B cell (primary cell): ENCODE data around the gene S100A10. TPM values are rescaled to one million over a fixed set of nuclear protein-coding genes. Genes with fewer than 3 reads are reported as not detected.

ENCODE experiments used
- ATAC-seq: fragments of 200-7000 bp; cut with Tn5 transposase; one replicate; pipeline ENCODE4 v1.10.0; 2021; ENCODE audit warnings: low read depth, mild to moderate bottlenecking, moderate number of reproducible peaks, moderate library complexity
- CTCF ChIA-PET: fragments of 350-600 bp; sonication (Branson Sonifier 250); formaldehyde crosslinking; loops from one replicate; lab custom pipeline; 2021; ENCODE audit warnings: antibody characterized with exemption, inconsistent platforms; lab: Charles Lee
- POLR2A ChIA-PET: fragments of 350-600 bp; sonication (Branson Sonifier 250); formaldehyde crosslinking; loops from one replicate; lab custom pipeline; 2021; ENCODE audit warnings: antibody characterized with exemption; lab: Charles Lee
- DNase-seq: peaks from one replicate; pipeline ENCODE4 v3.0.0; 2013
- H2AFZ ChIP-seq: 2 replicates; pipeline ENCODE4 v1.6.1; 2012; ENCODE audit warnings: mild to moderate bottlenecking, low read depth, low read length; ENCODE audit not compliant: insufficient read depth, poor library complexity, severe bottlenecking
- H3K27ac ChIP-seq, 2 donors: 1 replicate in 1 of 2; 2 replicates in 1 of 2; pipeline ENCODE4 v1.5.1; 2012 to 2013; ENCODE audit warnings: low read length in 2 of 2, mild to moderate bottlenecking in 2 of 2, moderate library complexity in 1 of 2
- H3K27me3 ChIP-seq, 4 experiments: fragments of 200-600 bp in 1 of 4; sonication (generic) in 1 of 4; replicated peaks in 1 of 4; 1 replicate in 2 of 4; 2 replicates in 2 of 4; pipeline versions ENCODE4 v1.6.1 to v1.7.0; 2013 to 2016; ENCODE audit warnings: low read length in 3 of 4, mild to moderate bottlenecking in 2 of 4, mixed read lengths in 1 of 4, moderate library complexity in 1 of 4; ENCODE audit not compliant: insufficient read depth in 4 of 4, control insufficient read depth in 3 of 4; ENCODE audit errors: control extremely low read depth in 1 of 4
- H3K36me3 ChIP-seq, 2 experiments: replicated peaks in 1 of 2; 1 replicate in 1 of 2; 2 replicates in 1 of 2; pipeline versions ENCODE4 v1.6.1 to v1.7.1; 2013; ENCODE audit warnings: low read length in 1 of 2; ENCODE audit not compliant: insufficient read depth in 2 of 2, control insufficient read depth in 1 of 2; ENCODE audit errors: control extremely low read depth in 1 of 2, extremely low read depth in 1 of 2
- H3K4me1 ChIP-seq, 2 donors: fragments of 200-600 bp in 1 of 2; sonication (generic) in 1 of 2; 1 replicate in 1 of 2; 2 replicates in 1 of 2; pipeline versions ENCODE4 v1.5.1 to v1.6.1; 2013 to 2017; ENCODE audit warnings: low read length in 2 of 2; ENCODE audit not compliant: control insufficient read depth in 2 of 2, insufficient read depth in 2 of 2
- H3K4me2 ChIP-seq: replicated peaks from 2 replicates; pipeline ENCODE3; 2012; ENCODE audit warnings: mild to moderate bottlenecking, low read depth, low read length; ENCODE audit not compliant: poor library complexity, severe bottlenecking
- H3K4me3 ChIP-seq, 5 experiments: fragments of 200-600 bp in 1 of 5; sonication (generic) in 1 of 5; 1 replicate in 3 of 5; 2 replicates in 2 of 5; pipeline versions ENCODE4 v1.5.1 to v1.7.0; 2011 to 2016; ENCODE audit warnings: low read length in 4 of 5, mild to moderate bottlenecking in 4 of 5, low read depth in 2 of 5, control low read depth in 1 of 5, moderate library complexity in 1 of 5; ENCODE audit not compliant: insufficient read depth in 1 of 5; ENCODE audit errors: control extremely low read depth in 1 of 5, extremely low read depth in 1 of 5
- H3K79me2 ChIP-seq: fragments of 200-600 bp; sonication (generic); one replicate; pipeline ENCODE4 v1.6.0; 2016; ENCODE audit warnings: low read length; ENCODE audit not compliant: control insufficient read depth, insufficient read depth
- H3K9ac ChIP-seq: fragments of 200-600 bp; sonication (generic); 2 replicates; pipeline ENCODE4 v1.6.1; 2017; ENCODE audit warnings: mild to moderate bottlenecking, low read length, moderate library complexity
- H3K9me3 ChIP-seq, 3 donors: one replicate each; pipeline versions ENCODE4 v1.6.1 to v1.7.1; 2013; ENCODE audit warnings: low read length in 2 of 3; ENCODE audit not compliant: control insufficient read depth in 2 of 3, insufficient read depth in 1 of 3; ENCODE audit errors: control extremely low read depth in 1 of 3
- H4K20me1 ChIP-seq: 2 replicates; pipeline ENCODE4 v1.6.0; 2012; ENCODE audit warnings: mild to moderate bottlenecking, low read length; ENCODE audit not compliant: insufficient read depth, control insufficient read depth, poor library complexity, severe bottlenecking
- H3K27ac Mint-ChIP-seq: one replicate; pipeline ENCODE4 v1.8.0; 2021; ENCODE audit warnings: mixed read lengths
- H3K27me3 Mint-ChIP-seq: one replicate; pipeline ENCODE4 v1.8.0; 2021; ENCODE audit warnings: mixed read lengths
- H3K4me1 Mint-ChIP-seq: one replicate; pipeline ENCODE4 v1.8.0; 2021; ENCODE audit warnings: mixed read lengths
- H3K4me3 Mint-ChIP-seq: one replicate; pipeline ENCODE4 v1.8.0; 2021; ENCODE audit warnings: mixed read lengths
- H3K9me3 Mint-ChIP-seq: one replicate; pipeline ENCODE4 v1.8.0; 2022; ENCODE audit warnings: mixed read lengths; ENCODE audit not compliant: insufficient read depth
- CTCF ChIP-seq: fragments of 200-600 bp; IDR thresholded peaks from one replicate; pipeline ENCODE4 v1.8.0; 2022; ENCODE audit warnings: antibody characterized with exemption, mild to moderate bottlenecking
- EZH2 ChIP-seq: IDR thresholded peaks from 2 replicates; pipeline ENCODE4 v1.6.1; 2012; ENCODE audit warnings: borderline replicate concordance, low read depth, mild to moderate bottlenecking, moderate library complexity, low read length; ENCODE audit not compliant: insufficient read depth, poor library complexity, severe bottlenecking
- WGBS: methylation state at CpG from one replicate; pipeline ENCODE4 v1.1.5; 2013; ENCODE audit warnings: missing lambda C conversion rate; ENCODE audit not compliant: insufficient coverage; 5-methylcytosine and 5-hydroxymethylcytosine counted together
- intact Hi-C: fragments of 100-400 bp; cut with micrococcal nuclease; formaldehyde crosslinking; loops from one replicate; pipeline ENCODE4 v1.10.0; 2022
- polyA plus RNA-seq: library from polyadenylated mRNA; depleted of rRNA; stranded (reverse); fragments of >200 nt; gene quantifications from 2 replicates; pipeline ENCODE4 v1.2.3, GENCODE V29; 2012
- total RNA-seq, 2 donors: library from RNA; stranded (reverse); fragments of 120-200 nt in 1 of 2; gene quantifications; 1 replicate in 1 of 2; 2 replicates in 1 of 2; pipeline versions ENCODE4 v1.2.3 to v1.2.4, GENCODE V29; 2013 to 2022

S100A10 gene
- total and polyA plus RNA-seq, 2 donors (not counting 1 experiment from before 2014, with no cell fraction given) = 38.0 to 47.1 TPM

GRCh38 chr1:151995774-151996173 lies 2.1 kb upstream of the S100A10 start:
- Histone ChIP-seq H3K9ac (no peak overlapping the region), H4K20me1 (peaks cover under 1% of the 10 kb centered on the region), H3K27ac (no peak overlapping the region), H3K79me2 (peaks cover 13% of the 10 kb centered on the region), H2AFZ (no peak overlapping the region), H3K27me3 (peaks cover 0 to 9% (median 2%) of the 10 kb centered on the region in 4 experiments), H3K4me2 (no peak overlapping the region), H3K9me3 (no peaks in the 10 kb centered on the region), H3K4me1 (peaks cover 13 to 26% of the 10 kb centered on the region in 2 donors), H3K4me3 (no peak overlapping the region), H3K36me3 (no peaks in the 10 kb centered on the region)
- POLR2A ChIA-PET = no interaction called here
- TF ChIP-seq CTCF (no peak), EZH2 (no peak)
- CTCF ChIA-PET = interaction anchor here (0.9 to 16.1 kb wide), 13 partner anchors 8 to 402 kb away, joined by 3 to 341 read pairs (median 5); partner anchors contain the start of genes S100A10 and THEM4
- peaks cover 28% of the 10 kb centered on the region for H3K4me1 Mint-ChIP-seq
- no peak overlapping the region for H3K27ac Mint-ChIP-seq
- peaks cover 16% of the 10 kb centered on the region for H3K27me3 Mint-ChIP-seq
- ATAC-seq (no peak), DNase-seq (no peak)
- intact Hi-C loops = loop anchor here (1.0 to 5.0 kb wide), 2 partner anchors 401 to 553 kb away; no protein-coding TSS in a partner anchor
- no peaks in the 10 kb centered on the region for H3K9me3 Mint-ChIP-seq
- no CpG with 5 or more reads among the region's 2 CpGs for WGBS
- no peak overlapping the region for H3K4me3 Mint-ChIP-seq

DNA sequence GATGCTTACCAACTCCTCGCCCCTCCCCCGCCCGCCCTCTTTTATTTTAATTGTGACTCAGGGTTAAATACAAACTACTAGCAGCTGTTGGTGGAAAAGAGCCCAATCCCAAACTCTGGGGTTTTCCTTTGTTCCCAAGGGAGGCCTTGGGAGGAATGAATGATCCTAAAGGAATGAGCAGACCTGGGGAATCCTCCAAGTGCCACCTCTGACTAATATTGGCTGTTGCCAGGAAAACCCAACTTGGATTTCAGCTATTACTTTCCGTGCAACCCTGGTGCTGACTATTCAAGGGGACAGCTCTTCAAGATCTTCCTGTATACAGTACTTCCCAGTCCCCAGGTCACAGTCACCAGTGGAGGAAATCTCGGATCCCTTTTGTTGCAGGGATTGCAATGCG lies 1.3 kb upstream of the S100A10 start:
- Histone ChIP-seq H3K27ac (no peak overlapping the region), H3K4me1 (peaks cover 13 to 26% of the 10 kb centered on the region in 2 donors), H4K20me1 (peaks cover 9% of the 10 kb centered on the region), H2AFZ (no peak overlapping the region), H3K9ac (no peak overlapping the region), H3K4me3 (no peak overlapping the region), H3K79me2 (peaks cover 13% of the 10 kb centered on the region), H3K4me2 (no peak overlapping the region), H3K36me3 (no peaks in the 10 kb centered on the region), H3K9me3 (no peaks in the 10 kb centered on the region), H3K27me3 (peaks cover 0 to 6% (median 2%) of the 10 kb centered on the region in 4 experiments)
- Mint-ChIP-seq H3K27ac (peak overlapping the region; percentile 16), H3K27me3 (peaks cover 10% of the 10 kb centered on the region), H3K9me3 (no peaks in the 10 kb centered on the region), H3K4me1 (peaks cover 30% of the 10 kb centered on the region), H3K4me3 (peak overlapping the region; percentile 76)
- TF ChIP-seq CTCF (no peak), EZH2 (no peak)
- ChIA-PET POLR2A (interaction anchor here (1.0 kb wide), 1 partner anchor 75 kb away, joined by 5 read pairs; no protein-coding TSS in a partner anchor), CTCF (interaction anchor here (0.6 to 16.1 kb wide), 7 partner anchors 7 to 402 kb away, joined by 3 to 341 read pairs (median 26); partner anchors contain the start of genes S100A10 and THEM4)
- ATAC-seq (no peak), DNase-seq (no peak)
- WGBS = 90% methylated on average over 1 of the region's 6 CpGs
- intact Hi-C loops = loop anchor here (1.0 to 5.0 kb wide), 2 partner anchors 401 to 553 kb away; no protein-coding TSS in a partner anchor
